GM12874 (cell line): ENCODE measurements around the gene C19orf73.

ENCODE experiments used
- TF ChIP-seq, protein P1 (sequence below): IDR thresholded peaks from 2 replicates; pipeline ENCODE4 v1.5.1; 2011; ENCODE audit warnings: low read depth, mild to moderate bottlenecking, control low read depth, low read length, moderate library complexity; ENCODE audit not compliant: insufficient read depth

Gene C19orf73

DNA sequence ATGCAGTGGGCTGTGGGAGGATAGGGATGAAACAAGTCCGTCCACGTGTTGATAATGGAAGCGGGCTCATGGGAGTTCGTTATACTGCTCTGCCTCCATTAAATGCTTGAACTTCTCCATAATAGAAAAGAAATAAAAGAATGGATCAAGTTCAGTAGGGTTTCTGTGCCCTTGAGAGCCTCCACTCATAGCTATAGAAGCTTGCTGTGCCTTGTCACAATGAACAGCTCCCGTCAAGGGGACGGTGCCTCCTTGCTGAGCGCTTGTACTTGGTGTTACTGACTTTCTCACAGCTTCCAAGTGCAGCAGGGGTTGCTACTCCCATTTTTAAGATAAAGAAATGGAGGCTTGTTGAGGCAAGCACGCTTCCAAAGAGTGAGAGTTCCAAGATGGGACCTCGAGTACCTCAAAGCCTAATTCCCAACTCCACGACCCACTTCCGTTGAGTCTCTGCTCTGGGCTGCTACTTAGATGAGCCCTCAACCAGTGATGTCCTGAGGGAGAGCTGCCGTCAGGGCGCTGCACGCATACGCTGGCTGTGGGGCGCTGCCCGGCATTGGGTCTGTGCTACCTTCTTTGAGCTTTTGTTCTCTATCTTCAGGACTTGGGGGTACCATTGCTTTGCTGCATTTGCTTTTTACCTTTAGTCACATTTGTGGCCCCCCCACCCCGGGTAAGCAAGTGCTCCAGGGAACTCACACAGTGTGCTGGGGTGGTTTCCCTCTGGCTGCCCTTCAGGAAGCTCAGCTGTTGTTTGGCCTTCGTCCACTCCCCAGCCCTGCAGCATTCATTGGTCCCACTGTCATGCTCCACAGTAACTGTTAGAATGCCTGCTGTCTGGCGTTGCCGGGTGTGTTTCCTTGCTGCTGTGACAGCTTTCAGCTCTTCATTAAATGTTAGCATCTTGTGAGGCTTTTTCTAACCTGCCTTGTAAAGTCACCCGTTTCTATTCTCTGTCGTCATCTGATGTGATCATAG lies 24.1 kb downstream of the C19orf73 start:
- TF ChIP-seq, protein P1, sequence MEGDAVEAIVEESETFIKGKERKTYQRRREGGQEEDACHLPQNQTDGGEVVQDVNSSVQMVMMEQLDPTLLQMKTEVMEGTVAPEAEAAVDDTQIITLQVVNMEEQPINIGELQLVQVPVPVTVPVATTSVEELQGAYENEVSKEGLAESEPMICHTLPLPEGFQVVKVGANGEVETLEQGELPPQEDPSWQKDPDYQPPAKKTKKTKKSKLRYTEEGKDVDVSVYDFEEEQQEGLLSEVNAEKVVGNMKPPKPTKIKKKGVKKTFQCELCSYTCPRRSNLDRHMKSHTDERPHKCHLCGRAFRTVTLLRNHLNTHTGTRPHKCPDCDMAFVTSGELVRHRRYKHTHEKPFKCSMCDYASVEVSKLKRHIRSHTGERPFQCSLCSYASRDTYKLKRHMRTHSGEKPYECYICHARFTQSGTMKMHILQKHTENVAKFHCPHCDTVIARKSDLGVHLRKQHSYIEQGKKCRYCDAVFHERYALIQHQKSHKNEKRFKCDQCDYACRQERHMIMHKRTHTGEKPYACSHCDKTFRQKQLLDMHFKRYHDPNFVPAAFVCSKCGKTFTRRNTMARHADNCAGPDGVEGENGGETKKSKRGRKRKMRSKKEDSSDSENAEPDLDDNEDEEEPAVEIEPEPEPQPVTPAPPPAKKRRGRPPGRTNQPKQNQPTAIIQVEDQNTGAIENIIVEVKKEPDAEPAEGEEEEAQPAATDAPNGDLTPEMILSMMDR, result no peak

DNA sequence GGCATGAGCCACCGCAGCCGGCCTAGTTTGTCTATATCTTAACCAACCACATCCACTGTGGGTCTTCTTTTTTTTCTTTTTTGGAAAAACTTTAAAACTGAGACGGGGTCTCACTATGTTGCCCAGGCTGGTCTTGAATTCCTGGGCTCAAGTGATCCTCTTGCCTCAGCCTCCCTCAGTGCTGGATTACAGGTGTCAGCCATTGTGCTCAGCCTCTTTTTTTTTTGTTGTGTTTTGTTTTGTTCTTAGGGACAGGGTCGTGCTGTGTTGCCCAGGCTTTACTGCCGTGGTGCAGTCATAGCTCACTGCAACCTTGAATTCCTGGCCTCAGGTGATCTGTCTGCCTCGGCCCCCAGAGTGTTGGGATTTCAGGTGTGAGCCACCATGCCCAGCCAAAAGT lies 26.3 kb downstream of the C19orf73 start:
- TF ChIP-seq, protein P1, result no peak

DNA sequence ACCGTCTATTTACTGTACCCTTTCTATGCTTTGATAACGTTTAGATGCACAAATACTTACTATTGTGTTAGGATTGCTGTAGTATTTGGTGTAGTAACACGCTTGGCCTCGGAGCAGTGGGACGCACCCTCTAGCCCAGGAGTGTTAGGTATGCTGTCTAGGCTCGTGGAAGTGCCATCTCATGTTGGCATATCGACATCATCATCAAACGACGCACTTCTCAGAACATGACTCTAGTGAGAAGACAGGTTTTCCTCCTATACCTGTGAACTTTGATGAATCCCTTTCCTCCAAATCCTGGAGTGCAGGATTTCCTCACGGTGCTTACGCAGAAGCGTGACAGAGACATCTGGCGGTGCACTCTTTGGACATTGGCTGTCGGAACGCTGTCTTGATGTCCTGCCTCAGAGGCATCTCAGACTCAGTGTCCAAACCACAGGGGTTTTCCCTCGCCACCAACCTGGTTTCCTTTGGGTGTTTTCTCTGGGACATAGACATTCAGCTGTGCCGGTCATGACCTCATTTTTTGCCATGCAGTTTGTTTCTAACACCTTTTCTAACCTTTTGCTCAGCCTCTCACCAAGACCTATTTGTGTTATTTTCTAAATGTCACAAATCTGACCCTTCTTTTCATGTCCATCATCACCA lies 27.4 kb downstream of the C19orf73 start:
- TF ChIP-seq, protein P1, result no peak

DNA sequence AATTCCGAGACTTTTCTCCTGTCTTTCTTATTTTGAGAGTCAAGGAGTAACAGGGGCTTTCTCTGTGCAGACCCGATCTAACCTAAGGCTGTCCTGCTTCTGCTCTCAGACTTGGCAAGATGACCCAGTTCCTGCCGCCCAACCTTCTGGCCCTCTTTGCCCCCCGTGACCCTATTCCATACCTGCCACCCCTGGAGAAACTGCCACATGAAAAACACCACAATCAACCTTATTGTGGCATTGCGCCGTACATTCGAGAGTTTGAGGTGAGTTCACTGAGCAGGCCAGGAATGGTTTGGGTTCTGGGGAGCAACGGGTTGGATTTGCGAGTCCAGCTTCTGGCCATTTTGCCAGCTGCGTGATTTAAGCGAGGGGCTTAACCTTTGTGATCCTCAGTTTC lies 32.6 kb downstream of the C19orf73 start:
- TF ChIP-seq, protein P1, result no peak

DNA sequence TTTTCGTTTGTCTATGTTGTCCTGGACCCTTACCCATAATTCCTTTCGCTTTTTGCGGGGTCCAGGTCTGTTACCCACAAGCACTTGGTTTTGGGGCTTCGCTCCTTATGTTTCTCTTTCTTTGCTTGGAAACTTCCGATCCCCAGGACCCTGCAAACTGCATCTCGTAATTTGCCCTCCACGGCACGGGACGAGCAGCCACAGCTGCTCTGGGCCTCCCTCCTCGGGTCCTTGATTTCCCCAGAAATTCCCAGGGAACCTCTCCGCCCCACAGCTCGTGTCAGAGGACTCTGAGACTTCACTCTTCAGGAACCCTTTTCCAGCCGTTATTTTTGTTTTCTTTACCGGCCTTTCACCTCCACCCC lies 33.1 kb downstream of the C19orf73 start:
- TF ChIP-seq, protein P1, result no peak

DNA sequence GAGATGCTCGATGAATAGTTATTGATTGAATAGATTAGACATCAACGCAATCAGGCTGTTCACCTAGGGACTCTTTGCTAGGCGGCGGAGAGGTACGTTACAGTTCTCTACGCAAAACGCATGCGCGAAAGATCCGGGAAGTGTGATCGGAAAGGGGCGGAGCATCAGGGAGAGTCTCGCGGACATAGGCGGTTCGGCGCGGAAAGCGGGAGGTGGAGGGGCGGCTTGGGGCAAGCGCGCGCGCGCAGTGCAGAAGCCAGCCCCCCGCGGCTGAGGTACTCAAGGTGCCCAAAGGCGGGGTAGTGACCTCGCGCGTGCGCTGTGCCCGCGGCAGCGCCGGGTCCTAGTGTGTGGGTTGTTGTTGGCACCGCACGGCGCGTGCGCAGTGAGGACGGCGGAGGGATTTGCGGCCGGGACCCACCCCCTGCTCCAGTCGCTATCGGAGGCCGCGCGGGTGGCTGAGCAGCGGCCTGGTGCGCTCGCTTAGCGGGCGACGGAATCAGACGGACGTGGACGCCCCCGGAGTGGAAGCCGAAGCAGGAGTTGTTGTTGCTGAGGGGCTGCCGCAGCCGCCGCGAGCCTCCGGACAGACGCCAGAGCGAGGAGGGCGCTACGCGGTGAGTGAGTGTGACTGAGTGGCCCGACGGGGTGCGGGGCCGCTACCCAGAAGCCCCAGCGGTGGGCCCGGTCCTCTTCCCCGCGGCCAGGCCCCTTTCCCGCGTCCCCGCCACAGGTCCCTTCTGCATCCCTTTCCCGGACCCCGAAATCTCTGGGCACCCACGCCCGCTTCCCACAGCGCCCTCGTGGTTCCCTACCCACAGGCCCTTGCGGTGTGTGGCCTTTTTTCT lies 33.7 kb downstream of the C19orf73 start, which contains the start of gene SNRNP70:
SNRNP70 (plus strand) TSS at position 432 of the 848 bp plus-strand sequence. CDS start 964 bp downstream, outside the sequence.
- TF ChIP-seq, protein P1, result no peak
